Ovary (tissue), 9 donors: ENCODE data around the gene KRT39. TPM values are rescaled to one million over a fixed set of nuclear protein-coding genes. Genes with fewer than 3 reads are reported as not detected.
"Not testable (repeated sequence)": the region's sequence is repeated elsewhere in the genome, so short reads cannot be mapped to it uniquely, and the experiment has no call there.

Source experiments
- DNase-seq, 5 donors: peaks; one replicate each; pipeline ENCODE4 v3.0.0-alpha.2; 2019 to 2020
- H3K27ac ChIP-seq, 2 donors: fragments of 200-600 bp; one replicate each; pipeline versions ENCODE4 v1.5.1 to v1.8.0; 2019 to 2022
- H3K27me3 ChIP-seq: fragments of 200-600 bp; one replicate; pipeline ENCODE4 v1.8.0; 2022
- H3K36me3 ChIP-seq: fragments of 200-600 bp; sonication (generic); one replicate; pipeline ENCODE4 v1.5.1; 2019
- H3K4me1 ChIP-seq: one replicate; pipeline ENCODE4 v1.8.1; 2013; ENCODE audit warnings: mild to moderate bottlenecking, moderate library complexity; ENCODE audit not compliant: insufficient read depth
- H3K4me3 ChIP-seq: fragments of 200-600 bp; sonication (generic); one replicate; pipeline ENCODE4 v1.5.1; 2017
- H3K9me3 ChIP-seq, 2 donors: fragments of 200-600 bp in 1 of 2; sonication (generic) in 1 of 2; one replicate each; pipeline versions ENCODE4 v1.5.1 to v1.8.1; 2013 to 2019; ENCODE audit warnings: mild to moderate bottlenecking in 1 of 2, moderate library complexity in 1 of 2
- CTCF ChIP-seq, 3 donors: fragments of 450-650 bp in 2 of 3; fragments of 200-600 bp in 1 of 3; IDR thresholded peaks; one replicate each; pipeline versions ENCODE4 v1.5.1 to v1.8.0; 2016 to 2022; ENCODE audit warnings: antibody characterized with exemption in 3 of 3, mild to moderate bottlenecking in 1 of 3
- EP300 ChIP-seq: sonication (generic); formaldehyde crosslinking; IDR thresholded peaks from one replicate; pipeline ENCODE4 v1.6.1; 2017; ENCODE audit warnings: antibody characterized with exemption
- POLR2A ChIP-seq: fragments of 450-650 bp; IDR thresholded peaks from one replicate; pipeline ENCODE4 v1.6.1; 2017; ENCODE audit warnings: antibody characterized with exemption, mild to moderate bottlenecking, moderate library complexity
- WGBS, 3 donors: extraction: QIAGEN DNeasy Blood & Tissue Kit in 1 of 3; methylation state at CpG; one replicate each; pipeline versions ENCODE4 v1.1.5 to v1.1.7; 2013 to 2017; 5-methylcytosine and 5-hydroxymethylcytosine counted together
- intact Hi-C, 4 donors: fragments of 100-400 bp; cut with DNase I; formaldehyde crosslinking; loops; one replicate each; pipeline versions ENCODE4 v1.11.0 to v1.15.1; 2022 to 2023
- polyA plus RNA-seq, 2 donors: library from polyadenylated mRNA; stranded (reverse); fragments of 200-250 nt in 1 of 2; fragments of 350-450 nt in 1 of 2; fragmentation: Illumina TruSeq in 1 of 2; extraction: RNeasy Lipid Tissue Mini Kit (QIAGEN cat#74804) in 1 of 2; gene quantifications; one replicate each; pipeline ENCODE4 v1.2.3, GENCODE V29; 2013 to 2014
- total RNA-seq, 7 donors: library from RNA; depleted of rRNA in 2 of 7; stranded (reverse); fragments of >200 nt in 2 of 7; fragmentation: NEBNext Ultra II Directional in 3 of 7; extraction: Animal tissue kit (Norgen Biotek cat#: 25700) in 3 of 7; gene quantifications; one replicate each; pipeline versions ENCODE4 v1.1.0 to v1.2.4, GENCODE V29; 2016 to 2023
- donor health status: DM: no; HTN: no; CAD: no; lungs with moderate emphysema.
- donor health status: DM: no; HTN: no; CAD: no.
- donor health status: Bipolar disorder and iron deficiency.
- donor health status: DM: yes; HTN: yes; CAD: no.
- donor health status: DM: no; HTN: no; CAD: no.
- donor health status: DM: yes; HTN: yes; CAD: no.

KRT39 gene
- total and polyA plus RNA-seq, 9 donors: 0.69 TPM; not detected in 8

- intact Hi-C loops: no loop called here
- 65 to 70% (median 69%) methylated on average over 2 of the region's 2 CpGs for WGBS, 3 donors
Measured at GRCh38 chr17:40932608-40933007, 34.1 kb downstream of the KRT39 start.

DNA sequence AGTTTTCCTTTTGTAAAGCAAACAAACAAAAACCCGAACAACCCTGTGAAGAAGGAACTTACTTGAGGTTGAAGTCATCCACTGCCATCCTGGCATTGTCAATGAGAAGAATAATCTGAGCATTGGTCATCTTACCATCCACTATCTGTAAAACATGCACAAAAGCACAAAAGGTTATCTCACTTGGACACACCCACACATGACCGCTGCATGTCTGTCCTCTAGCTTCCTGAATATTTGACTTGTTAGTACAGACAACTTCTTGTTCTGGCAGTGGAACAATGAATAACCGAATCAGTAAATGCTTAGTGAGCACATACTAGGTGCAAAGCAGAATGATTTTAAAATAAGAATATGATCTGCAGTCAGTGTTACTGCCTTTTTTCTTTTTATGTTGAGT lies 35.4 kb downstream of the KRT39 start:
- H3K27ac ChIP-seq: no peak overlapping the region
- no peaks in the 10 kb centered on the region for H3K27me3 ChIP-seq
- intact Hi-C loops: no loop called here
- no peak for TF ChIP-seq POLR2A
- TF ChIP-seq CTCF (IDR thresholded peaks at IDR 0.05): no peak
- TF ChIP-seq EP300: no peak
- H3K36me3 ChIP-seq: no peaks in the 10 kb centered on the region
- WGBS, 3 donors: 76 to 80% (median 78%) methylated on average over 3 of the region's 3 CpGs
- no peak for DNase-seq
- no peaks in the 10 kb centered on the region for H3K4me1 ChIP-seq
- H3K9me3 ChIP-seq: no peaks in the 10 kb centered on the region
- no peak overlapping the region for H3K4me3 ChIP-seq

More at GRCh38 chr17:40932608-40933007, 34.1 kb downstream of the KRT39 start:
- Histone ChIP-seq H3K36me3 (no peaks in the 10 kb centered on the region), H3K9me3 (no peaks in the 10 kb centered on the region), H3K27ac (no peak overlapping the region), H3K4me1 (no peaks in the 10 kb centered on the region), H3K27me3 (no peaks in the 10 kb centered on the region), H3K4me3 (no peak overlapping the region)
- no peak for TF ChIP-seq CTCF (IDR thresholded peaks at IDR 0.05)
- TF ChIP-seq POLR2A: no peak
- TF ChIP-seq EP300: no peak
- DNase-seq: no peak

DNA sequence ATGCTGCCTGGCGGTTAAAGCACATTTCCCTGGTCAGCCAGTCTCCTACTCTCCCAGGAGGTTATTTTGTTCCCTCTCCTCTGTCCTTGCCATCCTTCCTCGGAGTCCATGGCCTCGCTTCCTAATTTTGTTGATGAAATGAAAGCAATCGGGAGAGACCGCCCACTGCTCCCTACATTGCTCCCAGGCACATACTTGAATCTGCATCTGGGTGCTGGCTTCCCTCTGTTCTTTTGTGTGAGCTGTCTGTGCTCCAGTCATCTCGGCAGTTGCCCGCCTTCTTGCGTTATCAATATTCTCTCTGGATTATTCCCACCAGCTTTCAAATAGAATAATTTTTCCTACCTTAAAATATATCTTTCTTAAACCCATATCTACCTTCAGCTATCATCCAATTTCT lies 40.4 kb downstream of the KRT39 start:
- TF ChIP-seq EP300 (no peak), POLR2A (no peak), CTCF (IDR thresholded peaks at IDR 0.05) (no peak)
- H3K27me3 ChIP-seq: no peaks in the 10 kb centered on the region
- WGBS, 3 donors: 63 to 75% (median 71%) methylated on average over 8 of the region's 8 CpGs
- peaks cover 2% of the 10 kb centered on the region for H3K4me1 ChIP-seq
- no peaks in the 10 kb centered on the region for H3K36me3 ChIP-seq
- H3K4me3 ChIP-seq: no peak overlapping the region
- intact Hi-C loops: no loop called here
- H3K27ac ChIP-seq: no peak overlapping the region
- DNase-seq: no peak
- H3K9me3 ChIP-seq: no peaks in the 10 kb centered on the region

- intact Hi-C loops: no loop called here
- H3K36me3 ChIP-seq: no peaks in the 10 kb centered on the region
- TF ChIP-seq EP300 (no peak), POLR2A (no peak), CTCF (IDR thresholded peaks at IDR 0.05) (no peak)
- no peak overlapping the region for H3K4me3 ChIP-seq
- WGBS, 3 donors: 35 to 53% (median 43%) methylated on average over 2 of the region's 2 CpGs
- no peaks in the 10 kb centered on the region for H3K9me3 ChIP-seq
- H3K27me3 ChIP-seq: no peaks in the 10 kb centered on the region
- peak in 1 of 5 donors; percentile 32 for DNase-seq
- H3K27ac ChIP-seq: no peak overlapping the region
- H3K4me1 ChIP-seq: peaks cover 2% of the 10 kb centered on the region
Measured at GRCh38 chr17:40922239-40922638, 44.5 kb downstream of the KRT39 start.

DNA sequence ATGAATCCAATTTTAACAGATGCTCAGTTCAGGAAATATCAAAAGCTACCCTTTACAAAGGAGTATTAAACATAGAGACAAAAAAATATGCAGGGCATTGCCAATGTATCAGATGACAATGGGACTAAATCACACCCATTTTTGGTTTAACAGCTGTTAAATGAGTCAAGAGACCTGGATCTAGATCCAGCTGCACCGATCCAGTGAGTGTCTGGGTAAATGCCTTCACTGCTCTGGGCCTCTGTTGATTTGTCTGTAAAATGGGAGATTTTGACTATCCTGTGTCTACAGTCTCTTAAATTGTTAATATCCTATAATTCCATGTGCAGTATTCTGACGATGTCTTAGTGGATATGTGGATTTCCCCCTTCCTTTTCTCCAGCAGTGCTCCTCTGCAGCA lies 45.7 kb downstream of the KRT39 start:
- H3K27me3 ChIP-seq: no peaks in the 10 kb centered on the region
- TF ChIP-seq EP300 (no peak), CTCF (IDR thresholded peaks at IDR 0.05) (no peak), POLR2A (no peak)
- 85 to 94% (median 87%) methylated on average over 2 of the region's 2 CpGs for WGBS, 3 donors
- intact Hi-C loops: no loop called here
- H3K4me1 ChIP-seq: peaks cover 2% of the 10 kb centered on the region
- no peak for DNase-seq
- H3K4me3 ChIP-seq: no peak overlapping the region
- H3K9me3 ChIP-seq: no peaks in the 10 kb centered on the region
- no peak overlapping the region for H3K27ac ChIP-seq
- H3K36me3 ChIP-seq: no peaks in the 10 kb centered on the region

- intact Hi-C loops: loop anchor here in 1 of 4 donors (10.0 kb wide), 1 partner anchor 628 kb away; no protein-coding TSS in a partner anchor
- not testable (repeated sequence) for H3K36me3 ChIP-seq, H3K9me3 ChIP-seq, H3K4me1 ChIP-seq, DNase-seq, H3K27ac ChIP-seq, H3K4me3 ChIP-seq, H3K27me3 ChIP-seq
- WGBS, 3 donors: 98 to 99% (median 99%) methylated on average over 2 of the region's 2 CpGs
Measured at GRCh38 chr17:40917116-40917515, 49.6 kb downstream of the KRT39 start.
